ENCODE data around the gene CCBE1.

DNA sequence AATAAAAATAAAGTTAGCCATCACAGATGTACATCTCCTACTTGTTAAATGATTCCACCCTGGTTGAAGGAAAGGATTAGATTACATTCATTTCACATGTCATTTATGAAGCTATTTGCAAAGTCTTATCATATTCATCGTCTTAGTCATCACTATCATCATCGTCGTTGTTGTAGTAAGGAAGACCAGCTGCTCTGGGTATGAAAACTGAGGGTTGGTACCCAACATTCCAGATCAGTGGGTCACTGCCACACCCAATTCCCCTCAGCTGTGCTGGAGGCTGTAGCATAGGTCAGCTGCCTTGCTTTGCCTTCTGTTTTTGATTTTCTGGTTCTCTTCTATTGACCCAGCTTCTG, 20.9 kb upstream of the CCBE1 start:
- TF ChIP-seq, protein P1, sequence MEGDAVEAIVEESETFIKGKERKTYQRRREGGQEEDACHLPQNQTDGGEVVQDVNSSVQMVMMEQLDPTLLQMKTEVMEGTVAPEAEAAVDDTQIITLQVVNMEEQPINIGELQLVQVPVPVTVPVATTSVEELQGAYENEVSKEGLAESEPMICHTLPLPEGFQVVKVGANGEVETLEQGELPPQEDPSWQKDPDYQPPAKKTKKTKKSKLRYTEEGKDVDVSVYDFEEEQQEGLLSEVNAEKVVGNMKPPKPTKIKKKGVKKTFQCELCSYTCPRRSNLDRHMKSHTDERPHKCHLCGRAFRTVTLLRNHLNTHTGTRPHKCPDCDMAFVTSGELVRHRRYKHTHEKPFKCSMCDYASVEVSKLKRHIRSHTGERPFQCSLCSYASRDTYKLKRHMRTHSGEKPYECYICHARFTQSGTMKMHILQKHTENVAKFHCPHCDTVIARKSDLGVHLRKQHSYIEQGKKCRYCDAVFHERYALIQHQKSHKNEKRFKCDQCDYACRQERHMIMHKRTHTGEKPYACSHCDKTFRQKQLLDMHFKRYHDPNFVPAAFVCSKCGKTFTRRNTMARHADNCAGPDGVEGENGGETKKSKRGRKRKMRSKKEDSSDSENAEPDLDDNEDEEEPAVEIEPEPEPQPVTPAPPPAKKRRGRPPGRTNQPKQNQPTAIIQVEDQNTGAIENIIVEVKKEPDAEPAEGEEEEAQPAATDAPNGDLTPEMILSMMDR (conservative IDR thresholded peaks at IDR 0.05) = no peak
- TF ChIP-seq ZFX (IDR thresholded peaks at IDR 0.05) = no peak

Data from C4-2B (cell line).